Measurements from ENCODE around the gene TUT1.

TUT1 gene

GRCh38 chr11:62536301-62536957, 54.9 kb downstream of the TUT1 start:
- H3K36me3 ChIP-seq = no peaks in the 10 kb centered on the region
- no peaks in the 10 kb centered on the region for H3K27me3 ChIP-seq (ENCODE audit: insufficient read depth, low read depth, severe bottlenecking)
- TF ChIP-seq, protein P1, sequence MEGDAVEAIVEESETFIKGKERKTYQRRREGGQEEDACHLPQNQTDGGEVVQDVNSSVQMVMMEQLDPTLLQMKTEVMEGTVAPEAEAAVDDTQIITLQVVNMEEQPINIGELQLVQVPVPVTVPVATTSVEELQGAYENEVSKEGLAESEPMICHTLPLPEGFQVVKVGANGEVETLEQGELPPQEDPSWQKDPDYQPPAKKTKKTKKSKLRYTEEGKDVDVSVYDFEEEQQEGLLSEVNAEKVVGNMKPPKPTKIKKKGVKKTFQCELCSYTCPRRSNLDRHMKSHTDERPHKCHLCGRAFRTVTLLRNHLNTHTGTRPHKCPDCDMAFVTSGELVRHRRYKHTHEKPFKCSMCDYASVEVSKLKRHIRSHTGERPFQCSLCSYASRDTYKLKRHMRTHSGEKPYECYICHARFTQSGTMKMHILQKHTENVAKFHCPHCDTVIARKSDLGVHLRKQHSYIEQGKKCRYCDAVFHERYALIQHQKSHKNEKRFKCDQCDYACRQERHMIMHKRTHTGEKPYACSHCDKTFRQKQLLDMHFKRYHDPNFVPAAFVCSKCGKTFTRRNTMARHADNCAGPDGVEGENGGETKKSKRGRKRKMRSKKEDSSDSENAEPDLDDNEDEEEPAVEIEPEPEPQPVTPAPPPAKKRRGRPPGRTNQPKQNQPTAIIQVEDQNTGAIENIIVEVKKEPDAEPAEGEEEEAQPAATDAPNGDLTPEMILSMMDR (IDR thresholded peaks at IDR 0.05; ENCODE audit: low read depth, low read length) = no peak
- no peak overlapping the region for H3K4me3 ChIP-seq (ENCODE audit: low read depth, low read length)
- DNase-seq = no peak
- no peak overlapping the region for H3K27ac ChIP-seq
- H3K9me3 ChIP-seq (ENCODE audit: severe bottlenecking) = no peaks in the 10 kb centered on the region

- no peaks in the 10 kb centered on the region for H3K36me3 ChIP-seq
- H3K27ac ChIP-seq = no peak overlapping the region
These were observed 55.5 kb downstream of the TUT1 start for GRCh38 chr11:62535802-62536201.

GRCh38 chr11:62534779-62535545, 56.4 kb downstream of the TUT1 start:
- DNase-seq = no peak
- Histone ChIP-seq H3K27ac (no peak overlapping the region), H3K27me3 (ENCODE audit: insufficient read depth, low read depth, severe bottlenecking) (peaks cover 6% of the 10 kb centered on the region), H3K4me3 (ENCODE audit: low read depth, low read length) (no peak overlapping the region), H3K36me3 (no peaks in the 10 kb centered on the region), H3K9me3 (ENCODE audit: severe bottlenecking) (no peaks in the 10 kb centered on the region)
- TF ChIP-seq, protein P1 (IDR thresholded peaks at IDR 0.05; ENCODE audit: low read depth, low read length) = no peak

More at GRCh38 chr11:62535802-62536201, 55.5 kb downstream of the TUT1 start:
- peaks cover 3% of the 10 kb centered on the region for H3K27me3 ChIP-seq (ENCODE audit: insufficient read depth, low read depth, severe bottlenecking)
- no peak for DNase-seq
- TF ChIP-seq, protein P1 (IDR thresholded peaks at IDR 0.05; ENCODE audit: low read depth, low read length) = no peak
- no peaks in the 10 kb centered on the region for H3K9me3 ChIP-seq (ENCODE audit: severe bottlenecking)
- no peak overlapping the region for H3K4me3 ChIP-seq (ENCODE audit: low read depth, low read length)

- TF ChIP-seq, protein P1 (IDR thresholded peaks at IDR 0.05; ENCODE audit: low read depth, low read length) = no peak
- no peak overlapping the region for H3K4me3 ChIP-seq (ENCODE audit: low read depth, low read length)
- H3K27me3 ChIP-seq (ENCODE audit: insufficient read depth, low read depth, severe bottlenecking) = peaks cover 12% of the 10 kb centered on the region
- no peak overlapping the region for H3K27ac ChIP-seq
- H3K36me3 ChIP-seq = no peaks in the 10 kb centered on the region
- H3K9me3 ChIP-seq (ENCODE audit: severe bottlenecking) = no peaks in the 10 kb centered on the region
- no peak for DNase-seq
These were observed 59.2 kb downstream of the TUT1 start for GRCh38 chr11:62532096-62532495.

Data from WERI-Rb-1 (cell line).